ENCODE measurements around the gene ZNF407. TPM values are rescaled to one million over a fixed set of nuclear protein-coding genes. Genes with fewer than 3 reads are reported as not detected.
A peak's percentile ranks its signal among the peaks of the same experiment; 100 is the strongest.

The ZNF407 gene
- total and polyA plus RNA-seq, 3 donors from 2014 or later, result 10.9 to 35.9 (median 30.8) TPM

GRCh38 chr18:75086494-75087034 lies 488.9 kb downstream of the ZNF407 start:
- TF ChIP-seq CTCF (IDR thresholded peaks at IDR 0.05), result no peak
- no peak for TF ChIP-seq POLR2A (IDR thresholded peaks at IDR 0.05)
- 67 to 70% methylated on average over 8 to 9 of the region's 9 CpGs for WGBS, 2 donors

GRCh38 chr18:75087119-75088020 lies 489.7 kb downstream of the ZNF407 start:
- Histone ChIP-seq H3K27me3 (no peaks in the 10 kb centered on the region), H3K9me3 (no peaks in the 10 kb centered on the region), H3K27ac (no peak overlapping the region), H3K4me1 (no peaks in the 10 kb centered on the region), H3K4me3 (no peak overlapping the region), H3K36me3 (ENCODE audit: low read depth, missing control alignments) (no peaks in the 10 kb centered on the region)
- peak; percentile 14 for DNase-seq
- no peak for TF ChIP-seq CTCF (IDR thresholded peaks at IDR 0.05)
- TF ChIP-seq POLR2A (IDR thresholded peaks at IDR 0.05), result no peak
- intact Hi-C loops (cut with DNase I; ENCODE audit: low total_unique reads), result no loop called here
- WGBS, 2 donors, result 72 to 83% methylated on average over 26 to 43 of the region's 43 CpGs

More at GRCh38 chr18:75086494-75087034, 488.9 kb downstream of the ZNF407 start:
- Histone ChIP-seq H3K27ac (no peak overlapping the region), H3K9me3 (no peaks in the 10 kb centered on the region), H3K4me1 (no peaks in the 10 kb centered on the region), H3K36me3 (ENCODE audit: low read depth, missing control alignments) (no peaks in the 10 kb centered on the region), H3K27me3 (no peaks in the 10 kb centered on the region), H3K4me3 (no peak overlapping the region)
- peak; percentile 8 for DNase-seq
- intact Hi-C loops (cut with DNase I; ENCODE audit: low total_unique reads), result no loop called here

GRCh38 chr18:75088021-75088506 lies 490.4 kb downstream of the ZNF407 start:
- TF ChIP-seq POLR2A (IDR thresholded peaks at IDR 0.05) (no peak), CTCF (IDR thresholded peaks at IDR 0.05) (no peak)
- no peak overlapping the region for H3K27ac ChIP-seq
- 59 to 83% methylated on average over 3 to 8 of the region's 8 CpGs for WGBS, 2 donors
- H3K4me3 ChIP-seq, result no peak overlapping the region
- H3K4me1 ChIP-seq, result no peaks in the 10 kb centered on the region
- peak; percentile 0 for DNase-seq
- no peaks in the 10 kb centered on the region for H3K36me3 ChIP-seq (ENCODE audit: low read depth, missing control alignments)
- H3K9me3 ChIP-seq, result no peaks in the 10 kb centered on the region
- no peaks in the 10 kb centered on the region for H3K27me3 ChIP-seq
- intact Hi-C loops (cut with DNase I; ENCODE audit: low total_unique reads), result no loop called here

GRCh38 chr18:75088622-75089211 lies 491.0 kb downstream of the ZNF407 start:
- Histone ChIP-seq H3K9me3 (no peaks in the 10 kb centered on the region), H3K27ac (no peak overlapping the region), H3K36me3 (ENCODE audit: low read depth, missing control alignments) (no peaks in the 10 kb centered on the region), H3K27me3 (no peaks in the 10 kb centered on the region), H3K4me3 (no peak overlapping the region), H3K4me1 (no peaks in the 10 kb centered on the region)
- 60 to 82% methylated on average over 6 to 20 of the region's 20 CpGs for WGBS, 2 donors
- TF ChIP-seq CTCF (IDR thresholded peaks at IDR 0.05) (no peak), POLR2A (IDR thresholded peaks at IDR 0.05) (no peak)
- peak; percentile 10 for DNase-seq
- intact Hi-C loops (cut with DNase I; ENCODE audit: low total_unique reads), result no loop called here

All from testis (tissue), 3 donors.